ENCODE measurements around the gene DNAH2.
"Not testable (repeated sequence)": the region's sequence is repeated elsewhere in the genome, so short reads cannot be mapped to it uniquely, and the experiment has no call there.

Gene DNAH2

GRCh38 chr17:7858522-7858810 lies 140.9 kb downstream of the DNAH2 start:
- no peak for TF ChIP-seq CTCF (conservative IDR thresholded peaks at IDR 0.05; ENCODE audit: low read length)
- TF ChIP-seq EZH2phosphoT487 (IDR thresholded peaks at IDR 0.05; ENCODE audit: borderline replicate concordance): no peak

DNA sequence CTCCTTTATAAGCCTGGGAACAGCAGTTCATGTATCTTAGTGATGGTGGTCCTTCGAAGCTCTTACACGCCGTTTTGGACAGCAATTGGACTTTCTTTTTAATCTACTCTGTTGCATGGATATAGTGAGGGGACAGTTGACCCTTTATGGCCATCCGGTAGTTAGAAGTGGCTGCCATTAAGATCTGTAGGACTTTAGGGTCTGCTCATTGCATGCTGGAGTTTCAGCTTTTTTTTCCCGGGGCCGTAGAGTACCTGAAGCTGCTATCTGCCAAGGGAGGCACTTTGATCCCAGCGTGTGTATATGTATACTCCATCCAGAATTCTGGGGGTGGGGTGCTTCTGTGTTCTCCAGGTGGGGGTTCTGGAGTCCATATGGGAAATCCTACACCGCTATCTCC lies 141.5 kb downstream of the DNAH2 start:
- Histone ChIP-seq H3K9me3 (ENCODE audit: insufficient read depth, low read depth, low read length) (no peaks in the 10 kb centered on the region), H3K27me3 (ENCODE audit: insufficient read depth, low read length, poor library complexity, severe bottlenecking) (no peaks in the 10 kb centered on the region), H3F3A (ENCODE audit: low read depth) (no peaks in the 10 kb centered on the region), H3K4me1 (ENCODE audit: insufficient read depth, low read length, poor library complexity, severe bottlenecking) (peaks cover 19% of the 10 kb centered on the region), H3K4me3 (ENCODE audit: low read length, poor library complexity, severe bottlenecking) (no peak overlapping the region), H3K9me2 (replicated peaks; ENCODE audit: low read depth, low read length) (no peaks in the 10 kb centered on the region), H3K79me2 (ENCODE audit: insufficient read depth, low read length) (peaks cover 21% of the 10 kb centered on the region; the same call in 1 of the 2 replicates), H4K20me1 (ENCODE audit: insufficient read depth, low read length, poor library complexity, severe bottlenecking) (peaks cover 5% of the 10 kb centered on the region), H3K4me2 (ENCODE audit: low read depth, low read length, poor library complexity, severe bottlenecking) (peak overlapping the region; percentile 92), H3K36me3 (ENCODE audit: insufficient read depth, low read length) (no peaks in the 10 kb centered on the region; the same call in 1 of the 2 replicates), H2AFZ (ENCODE audit: low read length) (no peak overlapping the region), H3K9ac (ENCODE audit: low read depth, low read length, poor library complexity, severe bottlenecking) (no peak overlapping the region)
- TF ChIP-seq CTCF (conservative IDR thresholded peaks at IDR 0.05; ENCODE audit: low read length): no peak

More at GRCh38 chr17:7858522-7858810, 140.9 kb downstream of the DNAH2 start:
- no peaks in the 10 kb centered on the region; the same call in 1 of the 2 replicates for H3K36me3 ChIP-seq (ENCODE audit: insufficient read depth, low read length)
- H3K9me2 ChIP-seq (replicated peaks; ENCODE audit: low read depth, low read length): no peaks in the 10 kb centered on the region
- H3K9ac ChIP-seq (ENCODE audit: low read depth, low read length, poor library complexity, severe bottlenecking): peak overlapping the region; percentile 71
- peaks cover 21% of the 10 kb centered on the region; the same call in 1 of the 2 replicates for H3K79me2 ChIP-seq (ENCODE audit: insufficient read depth, low read length)
- H3K4me3 ChIP-seq (ENCODE audit: low read length, poor library complexity, severe bottlenecking): peak overlapping the region; percentile 76
- peaks cover 19% of the 10 kb centered on the region for H3K4me1 ChIP-seq (ENCODE audit: insufficient read depth, low read length, poor library complexity, severe bottlenecking)
- H4K20me1 ChIP-seq (ENCODE audit: insufficient read depth, low read length, poor library complexity, severe bottlenecking): peaks cover 5% of the 10 kb centered on the region
- H2AFZ ChIP-seq (ENCODE audit: low read length): no peak overlapping the region
- no peaks in the 10 kb centered on the region for H3K9me3 ChIP-seq (ENCODE audit: insufficient read depth, low read depth, low read length)
- peak overlapping the region; percentile 92 for H3K4me2 ChIP-seq (ENCODE audit: low read depth, low read length, poor library complexity, severe bottlenecking)
- no peaks in the 10 kb centered on the region for H3K27me3 ChIP-seq (ENCODE audit: insufficient read depth, low read length, poor library complexity, severe bottlenecking)
- H3F3A ChIP-seq (ENCODE audit: low read depth): no peaks in the 10 kb centered on the region

DNA sequence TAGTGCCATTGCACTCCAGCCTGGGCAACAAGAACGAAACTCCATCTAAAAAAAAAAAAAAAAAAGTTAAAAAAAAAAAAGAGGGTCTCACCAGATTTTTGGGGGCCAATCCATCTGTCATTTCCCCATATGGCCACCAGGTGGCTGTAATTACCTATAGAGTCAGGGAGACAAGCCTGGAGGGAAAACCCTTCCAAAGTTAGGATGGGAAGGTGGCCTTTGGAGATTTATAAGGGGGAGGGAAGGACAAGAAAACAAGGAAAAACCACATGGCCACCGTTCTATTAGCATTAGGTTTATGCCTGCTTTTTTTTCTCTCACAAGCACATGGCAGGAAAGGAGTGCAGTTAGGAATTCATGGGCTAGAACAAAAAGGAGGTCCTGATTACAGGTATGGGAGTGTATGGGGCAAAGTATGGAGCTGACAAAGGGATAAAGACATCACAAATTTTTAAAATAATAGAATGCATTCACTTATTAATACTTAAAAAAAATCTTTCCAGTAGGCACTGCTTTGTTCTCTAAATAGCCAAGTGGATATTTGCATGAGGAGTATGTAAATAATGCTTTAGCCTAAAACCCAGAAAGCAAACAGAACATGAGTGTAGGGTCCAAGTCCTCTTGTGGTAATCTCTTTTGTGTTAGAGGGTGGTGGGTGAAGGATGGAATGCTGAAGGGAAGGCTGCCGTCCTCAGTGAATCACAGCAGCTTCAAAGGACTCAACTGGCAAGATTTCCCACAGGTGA lies 145.3 kb downstream of the DNAH2 start:
- Histone ChIP-seq H3K9me2 (replicated peaks; ENCODE audit: low read depth, low read length) (no peaks in the 10 kb centered on the region), H3K4me2 (ENCODE audit: low read depth, low read length, poor library complexity, severe bottlenecking) (no peak overlapping the region), H3K36me3 (ENCODE audit: insufficient read depth, low read length) (peaks cover 2% of the 10 kb centered on the region; the same call in 1 of the 2 replicates), H3K4me3 (ENCODE audit: low read length, poor library complexity, severe bottlenecking) (no peak overlapping the region), H3K79me2 (ENCODE audit: insufficient read depth, low read length) (peaks cover 31% of the 10 kb centered on the region; the same call in 1 of the 2 replicates), H3K4me1 (ENCODE audit: insufficient read depth, low read length, poor library complexity, severe bottlenecking) (peaks cover 12% of the 10 kb centered on the region), H3K27me3 (ENCODE audit: insufficient read depth, low read length, poor library complexity, severe bottlenecking) (no peaks in the 10 kb centered on the region), H3K9ac (ENCODE audit: low read depth, low read length, poor library complexity, severe bottlenecking) (no peak overlapping the region), H4K20me1 (ENCODE audit: insufficient read depth, low read length, poor library complexity, severe bottlenecking) (no peaks in the 10 kb centered on the region), H3F3A (ENCODE audit: low read depth) (no peaks in the 10 kb centered on the region), H2AFZ (ENCODE audit: low read length) (no peak overlapping the region), H3K9me3 (ENCODE audit: insufficient read depth, low read depth, low read length) (no peaks in the 10 kb centered on the region)
- TF ChIP-seq EZH2phosphoT487 (IDR thresholded peaks at IDR 0.05; ENCODE audit: borderline replicate concordance) (no peak), CTCF (conservative IDR thresholded peaks at IDR 0.05; ENCODE audit: low read length) (peak; percentile 75)

DNA sequence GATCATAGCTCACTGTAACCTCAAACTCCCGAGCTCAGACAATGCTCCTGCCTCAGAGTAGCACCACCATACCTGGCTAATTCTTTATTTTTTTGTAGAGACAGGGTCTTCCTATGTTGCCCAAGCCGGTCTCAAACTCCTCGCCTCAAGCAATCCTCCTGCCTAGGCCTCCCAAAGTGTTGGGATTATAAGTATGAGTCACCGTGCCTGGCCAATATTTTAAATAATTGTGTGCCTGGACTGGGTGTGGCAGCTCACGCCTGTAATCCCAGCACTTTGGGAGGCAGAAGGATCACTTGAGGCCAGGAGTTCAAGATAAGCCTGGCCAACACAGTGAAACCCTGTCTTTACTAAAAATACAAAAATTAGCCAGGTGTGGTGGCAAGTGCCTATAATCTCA lies 146.8 kb downstream of the DNAH2 start:
- H4K20me1 ChIP-seq (ENCODE audit: insufficient read depth, low read length, poor library complexity, severe bottlenecking); H3K9me3 ChIP-seq (ENCODE audit: insufficient read depth, low read depth, low read length); H3K27me3 ChIP-seq (ENCODE audit: insufficient read depth, low read length, poor library complexity, severe bottlenecking); H2AFZ ChIP-seq (ENCODE audit: low read length); H3K9me2 ChIP-seq (replicated peaks; ENCODE audit: low read depth, low read length); H3K4me2 ChIP-seq (ENCODE audit: low read depth, low read length, poor library complexity, severe bottlenecking); H3K4me3 ChIP-seq (ENCODE audit: low read length, poor library complexity, severe bottlenecking); H3K36me3 ChIP-seq (ENCODE audit: insufficient read depth, low read length); H3K9ac ChIP-seq (ENCODE audit: low read depth, low read length, poor library complexity, severe bottlenecking); H3F3A ChIP-seq (ENCODE audit: low read depth): not testable (repeated sequence)
- Histone ChIP-seq H3K79me2 (ENCODE audit: insufficient read depth, low read length) (peaks cover 33% of the 10 kb centered on the region; the same call in 1 of the 2 replicates), H3K4me1 (ENCODE audit: insufficient read depth, low read length, poor library complexity, severe bottlenecking) (peaks cover 19% of the 10 kb centered on the region)
